Raji (cell line): ENCODE results near the gene TAF7.

Experiments
- POLR2A ChIP-seq: IDR thresholded peaks from 2 replicates; pipeline ENCODE4 v1.6.1; 2011; ENCODE audit warnings: low read depth, low read length, control low read depth; ENCODE audit not compliant: insufficient read depth

TAF7 gene

GRCh38 chr5:141345327-141345726 lies 24.7 kb upstream of the TAF7 start:
- no peak for TF ChIP-seq POLR2A

GRCh38 chr5:141343953-141344463 lies 23.4 kb upstream of the TAF7 start:
- no peak for TF ChIP-seq POLR2A

- no peak for TF ChIP-seq POLR2A
Observed at GRCh38 chr5:141343242-141343952, 22.8 kb upstream of the TAF7 start, which contains the start of gene PCDHGA3. PCDHGA3 (plus strand) TSS chr5:141343829; CDS start chr5:141344034, 205 bp downstream.

- TF ChIP-seq POLR2A: no peak
Observed at GRCh38 chr5:141342773-141343172, 22.2 kb upstream of the TAF7 start.

- TF ChIP-seq POLR2A: no peak
Observed at GRCh38 chr5:141338538-141339306, 18.1 kb upstream of the TAF7 start, which contains the start of gene PCDHGA2. PCDHGA2 (plus strand) TSS chr5:141338760.

GRCh38 chr5:141330299-141331080 lies 9.9 kb upstream of the TAF7 start, which contains the start of gene PCDHGA1:
PCDHGA1 (plus strand) TSS chr5:141330514.
- TF ChIP-seq POLR2A: no peak

GRCh38 chr5:141328231-141328630 lies 7.6 kb upstream of the TAF7 start:
- TF ChIP-seq POLR2A: no peak

GRCh38 chr5:141326088-141326854 lies 5.7 kb upstream of the TAF7 start:
- TF ChIP-seq POLR2A: no peak

GRCh38 chr5:141322261-141322660 lies 1.7 kb upstream of the TAF7 start:
- TF ChIP-seq POLR2A: no peak

- TF ChIP-seq POLR2A: no peak
Observed at GRCh38 chr5:141319699-141320098, 885 bp downstream of the TAF7 start.

- TF ChIP-seq POLR2A: no peak
Observed at GRCh38 chr5:141319202-141319601, 1.4 kb downstream of the TAF7 start.

GRCh38 chr5:141313711-141314110 lies 6.9 kb downstream of the TAF7 start:
- TF ChIP-seq POLR2A: no peak

- no peak for TF ChIP-seq POLR2A
Observed at GRCh38 chr5:141306630-141307029, 14.0 kb downstream of the TAF7 start.

- TF ChIP-seq POLR2A: no peak
Observed at GRCh38 chr5:141303756-141304155, 16.8 kb downstream of the TAF7 start, which contains the start of gene SLC25A2. SLC25A2 (minus strand) TSS chr5:141304049; CDS start chr5:141303865, 184 bp downstream.
